Coronary artery (tissue), 2 donors: ENCODE results near the gene RPS27A.
"Not testable (repeated sequence)": the region's sequence is repeated elsewhere in the genome, so short reads cannot be mapped to it uniquely, and the experiment has no call there.

ENCODE experiments used
- DNase-seq: peaks from one replicate; pipeline ENCODE4 v3.0.0-alpha.2; 2017; ENCODE audit warnings: low spot score
- H3K27ac ChIP-seq, 2 donors: fragments of 200-600 bp; sonication (generic); one replicate each; pipeline ENCODE4 v1.5.1; 2016 to 2019
- H3K4me3 ChIP-seq: fragments of 200-600 bp; sonication (generic); 2 replicates; pipeline ENCODE4 v1.5.1; 2016; ENCODE audit warnings: mild to moderate bottlenecking, moderate library complexity
- TF ChIP-seq, protein P1 (sequence below): fragments of 200-600 bp; sonication (generic); IDR thresholded peaks from one replicate; pipeline ENCODE4 v1.5.1; 2019; ENCODE audit warnings: antibody characterized with exemption

RPS27A gene

DNA sequence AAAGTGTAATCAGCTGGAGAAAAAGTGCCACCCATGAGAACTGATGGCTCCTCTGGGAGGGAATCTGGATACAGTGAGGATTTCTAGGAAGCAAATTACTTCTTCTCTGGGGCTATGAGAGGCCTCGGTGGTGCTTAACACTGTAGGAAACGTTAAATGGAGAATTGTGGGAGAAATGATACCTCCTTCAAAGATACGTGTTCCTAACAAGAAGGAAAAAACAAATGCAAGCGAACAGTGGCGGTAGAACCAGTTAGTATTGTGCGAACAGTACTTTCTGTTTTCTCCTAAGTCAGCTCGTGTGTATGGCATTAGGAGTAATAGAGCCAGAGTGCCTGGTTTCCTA is 37.1 kb downstream of the RPS27A start:
- peak overlapping the region; percentile 73 to 75 for H3K27ac ChIP-seq
- H3K4me3 ChIP-seq: peak overlapping the region; percentile 96
- no peak for DNase-seq
- TF ChIP-seq, protein P1, sequence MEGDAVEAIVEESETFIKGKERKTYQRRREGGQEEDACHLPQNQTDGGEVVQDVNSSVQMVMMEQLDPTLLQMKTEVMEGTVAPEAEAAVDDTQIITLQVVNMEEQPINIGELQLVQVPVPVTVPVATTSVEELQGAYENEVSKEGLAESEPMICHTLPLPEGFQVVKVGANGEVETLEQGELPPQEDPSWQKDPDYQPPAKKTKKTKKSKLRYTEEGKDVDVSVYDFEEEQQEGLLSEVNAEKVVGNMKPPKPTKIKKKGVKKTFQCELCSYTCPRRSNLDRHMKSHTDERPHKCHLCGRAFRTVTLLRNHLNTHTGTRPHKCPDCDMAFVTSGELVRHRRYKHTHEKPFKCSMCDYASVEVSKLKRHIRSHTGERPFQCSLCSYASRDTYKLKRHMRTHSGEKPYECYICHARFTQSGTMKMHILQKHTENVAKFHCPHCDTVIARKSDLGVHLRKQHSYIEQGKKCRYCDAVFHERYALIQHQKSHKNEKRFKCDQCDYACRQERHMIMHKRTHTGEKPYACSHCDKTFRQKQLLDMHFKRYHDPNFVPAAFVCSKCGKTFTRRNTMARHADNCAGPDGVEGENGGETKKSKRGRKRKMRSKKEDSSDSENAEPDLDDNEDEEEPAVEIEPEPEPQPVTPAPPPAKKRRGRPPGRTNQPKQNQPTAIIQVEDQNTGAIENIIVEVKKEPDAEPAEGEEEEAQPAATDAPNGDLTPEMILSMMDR: no peak

DNA sequence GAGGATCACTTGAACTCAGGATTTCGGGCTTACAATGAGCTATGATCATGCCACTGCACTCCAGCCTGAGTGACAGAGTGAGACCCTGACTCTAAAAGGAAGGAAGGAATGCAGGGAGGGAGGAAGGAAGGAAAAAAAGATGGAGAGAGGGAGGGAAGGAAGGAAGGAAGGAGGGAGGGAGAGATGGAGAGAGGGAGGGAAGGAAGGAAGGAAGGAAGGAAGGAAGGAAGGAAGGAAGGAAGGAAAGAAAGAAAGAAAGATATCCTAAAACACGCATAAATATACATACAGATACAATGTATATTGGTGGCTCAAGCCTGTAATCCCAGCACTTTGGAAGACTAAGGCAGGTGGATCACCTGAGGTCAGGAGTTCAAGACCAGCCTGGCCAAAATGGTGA is 41.9 kb downstream of the RPS27A start:
- not testable (repeated sequence) for H3K4me3 ChIP-seq, DNase-seq, H3K27ac ChIP-seq

DNA sequence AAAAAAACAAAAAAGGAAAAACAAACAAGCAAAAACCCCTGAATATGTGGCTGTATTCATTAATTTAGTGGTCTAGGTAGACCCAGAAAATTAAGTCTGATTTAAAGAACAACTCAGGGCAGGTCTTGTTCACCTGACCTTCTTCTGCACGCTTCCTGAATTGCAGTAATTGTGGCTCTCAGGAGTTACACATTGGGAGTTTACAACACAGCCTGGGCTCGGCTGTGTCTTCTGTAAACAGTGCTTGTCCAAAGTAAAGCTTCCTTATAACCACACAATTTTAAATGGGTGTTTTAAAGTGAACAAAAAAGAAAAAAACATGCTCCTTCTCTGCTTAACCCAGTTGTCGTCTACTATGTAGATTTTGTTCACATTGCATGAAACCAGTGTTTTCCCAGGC is 44.8 kb downstream of the RPS27A start:
- DNase-seq: no peak
- no peak overlapping the region for H3K27ac ChIP-seq
- TF ChIP-seq, protein P1: no peak
- H3K4me3 ChIP-seq: no peak overlapping the region

DNA sequence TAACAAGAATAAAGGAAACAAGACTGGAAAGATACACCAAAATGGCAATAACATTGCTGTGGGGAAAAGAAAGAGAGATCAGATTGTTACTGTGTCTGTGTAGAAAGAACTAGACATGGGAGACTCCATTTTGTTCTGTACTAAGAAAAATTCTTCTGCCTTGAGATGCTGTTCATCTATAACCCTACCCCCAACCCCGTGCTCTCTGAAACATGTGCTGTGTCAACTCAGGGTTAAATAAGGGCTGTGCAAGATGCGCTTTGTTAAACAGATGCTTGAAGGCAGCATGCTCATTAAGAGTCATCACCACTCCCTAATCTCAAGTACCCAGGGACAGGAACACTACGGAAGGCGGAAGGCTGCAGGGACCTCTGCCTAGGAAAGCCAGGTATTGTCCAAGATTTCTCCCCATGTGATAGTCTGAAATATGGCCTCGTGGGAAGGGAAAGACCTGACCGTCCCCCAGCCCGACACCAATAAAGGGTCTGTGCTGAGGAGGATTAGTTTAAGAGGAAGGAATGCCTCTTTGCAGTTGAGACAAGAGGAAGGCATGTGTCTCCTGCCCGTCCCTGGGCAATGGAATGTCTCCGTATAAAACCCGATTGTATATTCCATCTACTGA is 46.8 kb downstream of the RPS27A start:
- not testable (repeated sequence) for DNase-seq, H3K27ac ChIP-seq, H3K4me3 ChIP-seq

DNA sequence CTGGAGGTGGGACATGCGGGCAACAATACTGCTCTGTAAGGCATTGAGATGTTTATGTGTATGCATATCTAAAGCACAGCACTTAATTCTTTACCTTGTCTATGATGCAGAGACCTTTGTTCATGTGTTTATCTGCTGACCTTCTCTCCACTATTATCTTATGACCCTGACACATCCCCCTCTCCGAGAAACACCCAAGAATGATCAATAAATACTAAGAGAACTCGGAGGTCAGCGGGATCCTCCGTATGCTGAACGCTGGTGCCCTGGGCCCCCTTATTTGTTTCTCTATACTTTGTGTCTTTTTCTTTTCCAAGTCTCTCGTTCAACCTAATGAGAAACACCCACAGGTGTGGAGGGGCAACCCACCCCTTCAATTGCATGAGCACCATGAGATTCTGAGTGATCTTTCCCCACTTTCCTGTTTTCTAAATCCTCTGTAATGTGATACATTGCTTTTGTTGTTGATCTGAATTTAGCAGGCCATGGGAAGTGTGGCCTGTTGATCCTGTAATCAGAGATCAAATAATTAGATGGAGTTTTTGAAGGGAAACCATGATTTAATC is 47.5 kb downstream of the RPS27A start:
- not testable (repeated sequence) for H3K27ac ChIP-seq

DNA sequence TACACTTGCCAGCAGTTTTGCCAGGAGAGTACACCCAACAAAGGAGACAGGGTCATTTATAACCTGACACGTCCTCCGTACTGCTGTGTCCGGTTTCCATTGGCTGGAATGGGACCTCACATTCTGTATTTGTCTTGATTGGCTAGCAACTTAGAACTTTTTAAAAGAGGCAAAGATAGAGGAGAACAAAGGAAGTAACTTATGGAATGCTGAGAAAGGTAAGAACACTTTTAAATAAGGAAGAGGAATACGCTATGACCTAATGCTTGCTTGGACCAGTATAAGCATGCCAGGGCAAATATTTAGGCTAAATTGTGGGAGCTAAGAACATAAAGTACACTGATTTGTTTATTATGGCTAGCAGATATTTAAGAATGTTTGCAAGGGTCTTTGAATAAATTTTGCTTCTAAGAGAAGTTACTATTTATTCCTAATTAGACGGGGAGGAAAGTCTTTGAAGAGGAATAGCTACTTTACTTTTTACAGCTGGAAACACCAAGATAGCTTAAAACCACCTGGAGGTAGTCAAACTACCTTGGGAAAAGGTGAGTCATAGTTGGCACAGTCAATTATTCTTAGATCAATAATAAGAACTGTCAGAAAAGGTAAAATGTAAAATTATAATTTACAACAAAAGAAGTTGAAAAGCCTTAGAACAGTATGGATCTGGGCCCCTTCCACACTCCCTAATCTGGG is 48.5 kb downstream of the RPS27A start:
- H3K4me3 ChIP-seq, H3K27ac ChIP-seq, DNase-seq: not testable (repeated sequence)

More for the DNA sequence above, 47.5 kb downstream of the RPS27A start:
- DNase-seq, H3K4me3 ChIP-seq: not testable (repeated sequence)

DNA sequence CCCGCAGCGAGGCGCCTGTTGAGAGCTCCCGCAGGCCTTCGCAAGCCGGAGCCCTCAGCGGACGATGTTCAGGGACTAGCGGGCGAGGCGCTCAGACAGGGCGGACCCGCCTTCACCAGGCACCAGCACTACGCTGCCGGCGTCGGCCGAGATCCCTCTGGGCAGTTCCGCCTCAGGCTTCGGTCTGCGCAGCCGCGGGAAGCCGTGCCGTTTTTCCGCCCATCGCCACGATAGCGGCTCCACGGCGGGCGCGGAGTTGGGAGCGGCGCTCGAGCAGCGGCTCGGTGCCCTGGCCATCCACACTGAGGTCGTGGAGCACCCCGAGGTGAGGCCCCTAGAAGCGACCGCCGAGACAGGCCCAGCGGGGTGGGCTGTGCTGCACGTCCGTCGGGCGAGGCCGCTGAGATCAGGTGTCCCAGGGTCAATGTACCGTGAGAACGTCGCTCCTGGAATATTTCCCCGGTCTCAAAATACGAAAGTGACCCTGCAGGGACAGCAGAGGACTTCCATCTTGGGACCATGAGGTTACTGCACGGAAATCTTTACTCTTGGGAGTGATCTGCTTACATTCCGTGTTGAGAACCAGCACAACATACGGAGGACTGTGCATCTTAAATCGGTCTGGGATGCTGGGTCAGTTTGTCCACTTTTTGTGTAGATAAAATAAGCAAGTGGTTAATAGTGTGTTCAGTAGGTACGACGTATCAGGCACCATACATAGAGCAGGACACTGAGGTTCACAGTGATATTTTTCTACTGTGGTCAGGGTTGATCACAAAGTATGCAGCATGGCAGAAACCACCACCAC is 49.8 kb downstream of the RPS27A start:
- peak; percentile 94 for DNase-seq
- peak overlapping the region; percentile 81 for H3K4me3 ChIP-seq
- TF ChIP-seq, protein P1: no peak
- H3K27ac ChIP-seq: peak overlapping the region; percentile 94

DNA sequence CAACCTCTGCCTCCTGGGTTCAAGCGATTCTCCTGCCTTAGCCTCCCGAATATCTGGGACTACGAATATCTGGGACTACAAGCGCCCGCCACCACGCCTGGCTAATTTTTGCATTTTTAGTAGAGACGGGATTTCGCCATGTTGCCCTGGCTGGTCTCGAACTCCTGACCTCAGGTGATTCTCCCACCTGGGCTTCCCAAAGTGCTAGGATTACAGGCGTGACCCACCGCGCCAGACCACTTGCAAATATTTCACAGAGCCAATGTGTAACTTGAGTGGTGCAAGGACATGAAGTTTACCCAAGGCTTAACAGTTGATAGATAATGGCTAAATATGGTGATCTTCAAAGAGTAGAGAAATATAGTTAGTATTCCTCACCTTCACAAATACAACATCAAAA is 50.6 kb downstream of the RPS27A start:
- peak overlapping the region; percentile 81 for H3K4me3 ChIP-seq
- H3K27ac ChIP-seq: peak overlapping the region; percentile 23 to 94
- TF ChIP-seq, protein P1: no peak
- DNase-seq: no peak
